A549 (cell line): Measurements from ENCODE around the gene NDUFA12.

Experiments used
- CBX8 ChIP-seq: fragments of 200-600 bp; sonication (generic); IDR thresholded peaks from 2 replicates; pipeline ENCODE4 v1.6.1; 2016
- EP300 ChIP-seq, 2 experiments: fragments of >200 bp; sonication (Bioruptor Twin); formaldehyde crosslinking; IDR thresholded peaks; 2 replicates in 1 of 2; 3 replicates in 1 of 2; pipeline ENCODE4 v1.6.1; 2016 to 2017
- MAFK ChIP-seq: fragments of 450-650 bp; IDR thresholded peaks from 2 replicates; pipeline ENCODE4 v1.6.1; 2014; ENCODE audit not compliant: partially characterized antibody
- RCOR1 ChIP-seq: fragments of 150-350 bp; IDR thresholded peaks from 2 replicates; pipeline ENCODE4 v1.6.1; 2014; ENCODE audit warnings: antibody characterized with exemption, low read length, low read depth
- RNF2 ChIP-seq: fragments of 200-600 bp; sonication (generic); IDR thresholded peaks from 2 replicates; pipeline ENCODE4 v1.6.1; 2016; ENCODE audit warnings: low read depth, mild to moderate bottlenecking, antibody characterized with exemption, moderate library complexity, borderline replicate concordance
- TF ChIP-seq, protein P1 (sequence below): fragments of 450-650 bp; IDR thresholded peaks from 2 replicates; pipeline ENCODE4 v1.6.1; 2014; ENCODE audit warnings: antibody characterized with exemption
- TF ChIP-seq, protein P2 (sequence below): fragments of >200 bp; sonication (Bioruptor Twin); formaldehyde crosslinking; IDR thresholded peaks from 3 replicates; pipeline ENCODE4 v1.5.1; 2016

DNA sequence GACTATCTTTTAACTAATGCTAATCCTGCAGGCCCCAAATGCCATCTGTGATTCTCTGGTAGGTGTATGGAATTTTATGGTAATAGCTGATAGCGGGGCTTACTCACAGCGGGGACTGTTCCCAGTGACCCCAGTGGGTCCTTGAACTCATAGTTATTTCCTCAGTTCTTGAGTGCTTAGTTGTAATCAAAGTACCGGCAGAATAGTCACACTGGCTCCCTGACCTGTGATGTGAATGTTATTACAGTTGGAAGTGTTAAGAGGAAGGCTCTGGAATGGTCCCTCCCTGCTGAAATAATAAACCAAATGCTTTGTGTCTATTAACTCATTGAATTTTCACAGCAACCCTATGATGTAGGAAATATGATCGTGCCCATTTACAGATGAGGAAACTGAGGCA, 78.3 kb downstream of the NDUFA12 start:
- TF ChIP-seq RCOR1 (no peak), EP300 (IDR thresholded peaks at IDR 0.05) (no peak), CBX8 (no peak), MAFK (no peak), RNF2 (no peak)
- TF ChIP-seq, protein P1, sequence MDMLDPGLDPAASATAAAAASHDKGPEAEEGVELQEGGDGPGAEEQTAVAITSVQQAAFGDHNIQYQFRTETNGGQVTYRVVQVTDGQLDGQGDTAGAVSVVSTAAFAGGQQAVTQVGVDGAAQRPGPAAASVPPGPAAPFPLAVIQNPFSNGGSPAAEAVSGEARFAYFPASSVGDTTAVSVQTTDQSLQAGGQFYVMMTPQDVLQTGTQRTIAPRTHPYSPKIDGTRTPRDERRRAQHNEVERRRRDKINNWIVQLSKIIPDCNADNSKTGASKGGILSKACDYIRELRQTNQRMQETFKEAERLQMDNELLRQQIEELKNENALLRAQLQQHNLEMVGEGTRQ, result no peak
- TF ChIP-seq, protein P2, sequence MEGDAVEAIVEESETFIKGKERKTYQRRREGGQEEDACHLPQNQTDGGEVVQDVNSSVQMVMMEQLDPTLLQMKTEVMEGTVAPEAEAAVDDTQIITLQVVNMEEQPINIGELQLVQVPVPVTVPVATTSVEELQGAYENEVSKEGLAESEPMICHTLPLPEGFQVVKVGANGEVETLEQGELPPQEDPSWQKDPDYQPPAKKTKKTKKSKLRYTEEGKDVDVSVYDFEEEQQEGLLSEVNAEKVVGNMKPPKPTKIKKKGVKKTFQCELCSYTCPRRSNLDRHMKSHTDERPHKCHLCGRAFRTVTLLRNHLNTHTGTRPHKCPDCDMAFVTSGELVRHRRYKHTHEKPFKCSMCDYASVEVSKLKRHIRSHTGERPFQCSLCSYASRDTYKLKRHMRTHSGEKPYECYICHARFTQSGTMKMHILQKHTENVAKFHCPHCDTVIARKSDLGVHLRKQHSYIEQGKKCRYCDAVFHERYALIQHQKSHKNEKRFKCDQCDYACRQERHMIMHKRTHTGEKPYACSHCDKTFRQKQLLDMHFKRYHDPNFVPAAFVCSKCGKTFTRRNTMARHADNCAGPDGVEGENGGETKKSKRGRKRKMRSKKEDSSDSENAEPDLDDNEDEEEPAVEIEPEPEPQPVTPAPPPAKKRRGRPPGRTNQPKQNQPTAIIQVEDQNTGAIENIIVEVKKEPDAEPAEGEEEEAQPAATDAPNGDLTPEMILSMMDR, result no peak
